Measurements from ENCODE around the gene TLR3.

GRCh38 chr4:186102931-186103330 is 34.0 kb downstream of the TLR3 start:
- TF ChIP-seq EZH2 (IDR thresholded peaks at IDR 0.05; ENCODE audit: borderline replicate concordance, control insufficient read depth, low read depth, low read length) (no peak), MAX (IDR thresholded peaks at IDR 0.05; ENCODE audit: low read depth, low read length) (no peak), CBFB (IDR thresholded peaks at IDR 0.05; ENCODE audit: low read depth) (no peak), ATF2 (IDR thresholded peaks at IDR 0.05; ENCODE audit: low read length) (no peak), JUND (IDR thresholded peaks at IDR 0.05; ENCODE audit: low read depth, low read length) (no peak), YY1 (IDR thresholded peaks at IDR 0.05; ENCODE audit: low read depth, low read length) (no peak), BHLHE40 (IDR thresholded peaks at IDR 0.05; ENCODE audit: borderline replicate concordance in 1 of 2, low read depth in 2 of 2, low read length in 1 of 2) (no peak), POLR2A (IDR thresholded peaks at IDR 0.05; ENCODE audit: low read depth, low read length) (no peak), RFX5 (IDR thresholded peaks at IDR 0.05; ENCODE audit: low read depth, low read length) (no peak), TARDBP (IDR thresholded peaks at IDR 0.05; ENCODE audit: borderline replicate concordance) (no peak)
- TF ChIP-seq, protein P1, sequence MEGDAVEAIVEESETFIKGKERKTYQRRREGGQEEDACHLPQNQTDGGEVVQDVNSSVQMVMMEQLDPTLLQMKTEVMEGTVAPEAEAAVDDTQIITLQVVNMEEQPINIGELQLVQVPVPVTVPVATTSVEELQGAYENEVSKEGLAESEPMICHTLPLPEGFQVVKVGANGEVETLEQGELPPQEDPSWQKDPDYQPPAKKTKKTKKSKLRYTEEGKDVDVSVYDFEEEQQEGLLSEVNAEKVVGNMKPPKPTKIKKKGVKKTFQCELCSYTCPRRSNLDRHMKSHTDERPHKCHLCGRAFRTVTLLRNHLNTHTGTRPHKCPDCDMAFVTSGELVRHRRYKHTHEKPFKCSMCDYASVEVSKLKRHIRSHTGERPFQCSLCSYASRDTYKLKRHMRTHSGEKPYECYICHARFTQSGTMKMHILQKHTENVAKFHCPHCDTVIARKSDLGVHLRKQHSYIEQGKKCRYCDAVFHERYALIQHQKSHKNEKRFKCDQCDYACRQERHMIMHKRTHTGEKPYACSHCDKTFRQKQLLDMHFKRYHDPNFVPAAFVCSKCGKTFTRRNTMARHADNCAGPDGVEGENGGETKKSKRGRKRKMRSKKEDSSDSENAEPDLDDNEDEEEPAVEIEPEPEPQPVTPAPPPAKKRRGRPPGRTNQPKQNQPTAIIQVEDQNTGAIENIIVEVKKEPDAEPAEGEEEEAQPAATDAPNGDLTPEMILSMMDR (IDR thresholded peaks at IDR 0.05 in 2 of 3, conservative IDR thresholded peaks at IDR 0.05 in 1 of 3; ENCODE audit: control insufficient read depth in 2 of 3, extremely low read depth in 1 of 3, insufficient read depth in 1 of 3, low read depth in 3 of 3, low read length in 3 of 3): no peak
- TF ChIP-seq, protein P2, sequence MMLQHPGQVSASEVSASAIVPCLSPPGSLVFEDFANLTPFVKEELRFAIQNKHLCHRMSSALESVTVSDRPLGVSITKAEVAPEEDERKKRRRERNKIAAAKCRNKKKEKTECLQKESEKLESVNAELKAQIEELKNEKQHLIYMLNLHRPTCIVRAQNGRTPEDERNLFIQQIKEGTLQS (IDR thresholded peaks at IDR 0.05; ENCODE audit: borderline replicate concordance, extremely low read depth, low read depth, low read length): no peak
- TF ChIP-seq, protein P3, sequence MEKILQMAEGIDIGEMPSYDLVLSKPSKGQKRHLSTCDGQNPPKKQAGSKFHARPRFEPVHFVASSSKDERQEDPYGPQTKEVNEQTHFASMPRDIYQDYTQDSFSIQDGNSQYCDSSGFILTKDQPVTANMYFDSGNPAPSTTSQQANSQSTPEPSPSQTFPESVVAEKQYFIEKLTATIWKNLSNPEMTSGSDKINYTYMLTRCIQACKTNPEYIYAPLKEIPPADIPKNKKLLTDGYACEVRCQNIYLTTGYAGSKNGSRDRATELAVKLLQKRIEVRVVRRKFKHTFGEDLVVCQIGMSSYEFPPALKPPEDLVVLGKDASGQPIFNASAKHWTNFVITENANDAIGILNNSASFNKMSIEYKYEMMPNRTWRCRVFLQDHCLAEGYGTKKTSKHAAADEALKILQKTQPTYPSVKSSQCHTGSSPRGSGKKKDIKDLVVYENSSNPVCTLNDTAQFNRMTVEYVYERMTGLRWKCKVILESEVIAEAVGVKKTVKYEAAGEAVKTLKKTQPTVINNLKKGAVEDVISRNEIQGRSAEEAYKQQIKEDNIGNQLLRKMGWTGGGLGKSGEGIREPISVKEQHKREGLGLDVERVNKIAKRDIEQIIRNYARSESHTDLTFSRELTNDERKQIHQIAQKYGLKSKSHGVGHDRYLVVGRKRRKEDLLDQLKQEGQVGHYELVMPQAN (conservative IDR thresholded peaks at IDR 0.05): no peak
- TF ChIP-seq, protein P4, sequence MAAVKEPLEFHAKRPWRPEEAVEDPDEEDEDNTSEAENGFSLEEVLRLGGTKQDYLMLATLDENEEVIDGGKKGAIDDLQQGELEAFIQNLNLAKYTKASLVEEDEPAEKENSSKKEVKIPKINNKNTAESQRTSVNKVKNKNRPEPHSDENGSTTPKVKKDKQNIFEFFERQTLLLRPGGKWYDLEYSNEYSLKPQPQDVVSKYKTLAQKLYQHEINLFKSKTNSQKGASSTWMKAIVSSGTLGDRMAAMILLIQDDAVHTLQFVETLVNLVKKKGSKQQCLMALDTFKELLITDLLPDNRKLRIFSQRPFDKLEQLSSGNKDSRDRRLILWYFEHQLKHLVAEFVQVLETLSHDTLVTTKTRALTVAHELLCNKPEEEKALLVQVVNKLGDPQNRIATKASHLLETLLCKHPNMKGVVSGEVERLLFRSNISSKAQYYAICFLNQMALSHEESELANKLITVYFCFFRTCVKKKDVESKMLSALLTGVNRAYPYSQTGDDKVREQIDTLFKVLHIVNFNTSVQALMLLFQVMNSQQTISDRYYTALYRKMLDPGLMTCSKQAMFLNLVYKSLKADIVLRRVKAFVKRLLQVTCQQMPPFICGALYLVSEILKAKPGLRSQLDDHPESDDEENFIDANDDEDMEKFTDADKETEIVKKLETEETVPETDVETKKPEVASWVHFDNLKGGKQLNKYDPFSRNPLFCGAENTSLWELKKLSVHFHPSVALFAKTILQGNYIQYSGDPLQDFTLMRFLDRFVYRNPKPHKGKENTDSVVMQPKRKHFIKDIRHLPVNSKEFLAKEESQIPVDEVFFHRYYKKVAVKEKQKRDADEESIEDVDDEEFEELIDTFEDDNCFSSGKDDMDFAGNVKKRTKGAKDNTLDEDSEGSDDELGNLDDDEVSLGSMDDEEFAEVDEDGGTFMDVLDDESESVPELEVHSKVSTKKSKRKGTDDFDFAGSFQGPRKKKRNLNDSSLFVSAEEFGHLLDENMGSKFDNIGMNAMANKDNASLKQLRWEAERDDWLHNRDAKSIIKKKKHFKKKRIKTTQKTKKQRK (IDR thresholded peaks at IDR 0.05; ENCODE audit: low read depth, low read length): no peak
